HG03064 (cell line): Measurements from ENCODE around the gene CCDC102B.
"Not testable (repeated sequence)": the region's sequence is repeated elsewhere in the genome, so short reads cannot be mapped to it uniquely, and the experiment has no call there.

Experiments used
- ATAC-seq: cut with Tn5 transposase; IDR thresholded peaks from one replicate; pipeline ENCODE4 v1.9.1; 2021; ENCODE audit warnings: low read depth; ENCODE audit not compliant: unreplicated experiment

Gene CCDC102B

DNA sequence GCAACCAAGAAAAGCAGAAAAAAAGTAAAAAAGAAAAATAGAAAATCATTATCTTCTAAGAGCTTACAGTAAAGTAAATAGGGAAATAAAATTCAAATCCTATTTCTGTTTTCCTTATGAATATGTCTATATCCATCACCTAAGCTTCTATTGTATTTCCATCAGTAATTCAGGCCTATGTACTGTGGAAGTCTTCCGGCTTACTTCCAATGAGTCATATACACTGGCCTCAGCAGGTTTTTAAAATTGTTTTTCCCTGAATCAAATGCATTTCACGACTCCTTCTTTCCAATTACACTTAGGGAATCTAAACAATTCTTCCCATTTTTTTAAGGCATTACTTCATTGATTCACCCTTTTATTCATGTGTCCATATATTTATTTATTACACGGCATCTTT, 164.7 kb downstream of the CCDC102B start:
- no peak for ATAC-seq

DNA sequence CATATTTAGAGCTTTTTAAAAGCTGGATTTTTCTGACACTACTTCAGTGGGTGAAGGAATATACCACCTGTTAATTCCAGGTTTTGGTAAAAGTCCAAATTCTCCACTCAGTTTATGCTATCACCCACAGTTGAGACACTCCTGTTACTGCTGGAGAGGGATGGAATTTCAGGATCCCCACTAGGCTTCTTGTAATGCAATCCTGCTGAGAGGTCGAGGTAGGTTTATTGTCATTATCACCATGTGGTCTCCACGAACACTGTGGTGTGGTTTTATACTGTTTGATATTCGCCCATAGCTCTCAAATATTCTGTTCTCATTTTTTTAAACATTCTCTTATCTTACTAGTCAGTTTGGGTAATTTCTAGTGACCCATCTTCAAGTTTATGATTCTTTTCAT, 167.9 kb downstream of the CCDC102B start:
- no peak for ATAC-seq

DNA sequence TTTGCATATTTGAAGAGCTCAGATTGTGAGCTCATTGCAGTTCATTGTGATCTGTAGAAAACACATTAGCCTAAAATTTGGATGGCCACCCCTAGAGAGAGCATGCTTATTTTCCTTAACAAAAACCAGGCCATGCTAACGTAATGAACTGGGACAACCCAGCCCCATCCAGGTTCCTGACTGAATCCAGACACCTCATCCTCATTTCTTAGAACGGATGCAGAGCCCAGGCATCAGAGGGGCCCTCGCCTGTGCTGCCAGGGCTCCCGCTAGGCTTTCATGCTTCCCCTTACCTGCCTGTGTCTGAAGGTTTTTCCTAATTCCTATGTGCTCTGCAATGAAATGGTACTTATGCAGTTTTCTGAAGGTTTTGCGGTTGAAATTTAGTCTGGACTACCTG, 171.1 kb downstream of the CCDC102B start:
- no peak for ATAC-seq

DNA sequence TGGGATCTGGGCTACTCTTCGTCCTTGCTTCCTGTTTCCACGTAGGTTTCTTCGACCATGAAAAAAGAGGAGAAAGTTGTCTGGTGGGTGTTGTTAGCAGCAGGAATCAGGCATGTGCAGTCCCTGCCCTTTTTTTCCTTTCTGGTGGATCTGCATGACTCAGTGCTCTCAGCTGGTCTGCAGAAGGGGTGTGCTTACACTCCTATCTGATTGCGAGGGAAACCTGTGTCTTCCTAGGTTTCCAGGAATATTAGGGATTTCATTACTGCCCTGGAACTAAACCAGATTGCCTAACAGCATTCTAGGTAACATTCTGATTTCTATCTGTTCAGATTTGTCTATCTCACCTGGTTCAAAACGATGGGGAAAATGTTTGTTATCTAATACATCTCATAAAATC, 174.3 kb downstream of the CCDC102B start:
- ATAC-seq = no peak

GRCh38 chr18:68979737-68980136, 181.9 kb downstream of the CCDC102B start:
- no peak for ATAC-seq

DNA sequence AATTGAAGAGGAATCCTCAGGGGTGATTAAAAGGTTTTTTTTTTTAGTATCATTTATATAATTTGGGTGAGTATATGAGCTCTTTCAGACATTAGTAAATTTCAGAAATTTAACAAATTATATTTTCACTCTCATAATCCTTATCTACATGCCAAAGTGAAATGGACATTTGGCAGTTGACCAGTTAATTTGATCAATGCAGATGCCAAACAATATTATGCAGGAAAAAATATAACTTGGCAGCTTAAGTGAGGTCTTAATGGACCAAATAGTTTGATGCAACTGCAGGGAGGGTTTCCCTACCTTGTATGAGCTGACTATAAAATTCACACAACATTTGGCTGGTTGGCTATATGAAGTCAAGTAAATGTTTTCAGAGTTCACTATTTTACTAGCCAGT, 185.2 kb downstream of the CCDC102B start:
- no peak for ATAC-seq

GRCh38 chr18:68984342-68984741, 186.5 kb downstream of the CCDC102B start:
- no peak for ATAC-seq

GRCh38 chr18:68985172-68985820, 187.4 kb downstream of the CCDC102B start:
- ATAC-seq = no peak

- ATAC-seq = no peak
Measured at GRCh38 chr18:68991286-68991685, 193.4 kb downstream of the CCDC102B start.

DNA sequence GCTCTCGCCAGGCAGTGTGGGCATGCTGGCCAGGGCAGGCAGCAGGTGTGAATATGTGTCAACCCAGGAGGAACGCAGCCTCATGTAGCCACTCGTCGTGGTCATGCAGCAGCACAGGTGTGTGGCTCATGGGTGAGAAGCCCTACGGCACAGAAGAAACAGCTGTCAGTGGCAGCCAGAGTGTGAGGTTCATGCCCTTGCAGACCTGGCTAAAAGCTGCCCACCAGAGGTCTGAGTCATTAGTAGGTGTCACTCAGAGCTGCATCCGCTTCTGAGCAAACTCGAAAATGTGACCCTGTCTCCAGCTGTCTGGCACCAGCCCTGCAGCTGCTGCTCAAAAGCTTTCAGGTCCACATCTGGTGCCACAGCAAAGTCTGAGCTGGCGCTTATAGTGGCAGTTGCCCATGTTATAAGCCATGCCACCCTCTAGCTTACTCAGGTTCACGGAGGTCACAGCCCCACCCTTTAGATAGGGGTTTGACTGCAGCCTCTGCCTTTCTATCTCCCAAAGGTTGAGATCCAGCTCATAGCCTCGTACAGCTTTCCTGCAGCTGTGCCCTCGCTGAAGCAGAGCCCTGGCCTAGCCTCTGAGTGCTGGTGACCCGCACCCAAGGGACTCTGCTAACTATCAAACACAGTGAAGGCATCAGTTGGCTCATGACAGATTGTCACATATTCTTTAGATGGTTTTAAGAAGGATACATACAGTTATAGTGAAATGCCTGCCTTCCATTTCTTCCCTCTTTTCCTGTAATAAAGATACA, 195.0 kb downstream of the CCDC102B start:
- no peak for ATAC-seq

DNA sequence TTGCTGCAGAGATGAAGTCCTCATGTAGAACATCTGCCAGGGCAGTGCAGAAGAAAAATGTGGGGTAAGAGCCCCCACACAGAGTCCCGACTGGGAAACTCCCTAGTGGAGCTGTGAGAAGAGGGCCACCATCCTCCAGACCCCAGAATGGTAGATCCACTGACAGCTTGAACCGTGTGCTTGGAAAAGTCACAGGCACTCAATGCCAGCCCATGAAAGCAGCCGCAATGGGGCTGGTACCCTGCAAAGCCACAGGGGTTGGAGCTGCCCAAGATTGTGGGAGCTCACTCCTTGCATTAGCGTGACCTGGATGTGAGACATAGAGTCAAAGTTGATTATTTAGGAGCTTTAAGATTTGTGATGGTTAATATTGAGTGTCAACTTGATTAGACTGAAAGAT, 197.8 kb downstream of the CCDC102B start:
- ATAC-seq = no peak

GRCh38 chr18:68997845-68998244, 200.0 kb downstream of the CCDC102B start:
- ATAC-seq = no peak

GRCh38 chr18:69000366-69000765, 202.5 kb downstream of the CCDC102B start:
- ATAC-seq = no peak

GRCh38 chr18:69002233-69002632, 204.4 kb downstream of the CCDC102B start:
- ATAC-seq = no peak

DNA sequence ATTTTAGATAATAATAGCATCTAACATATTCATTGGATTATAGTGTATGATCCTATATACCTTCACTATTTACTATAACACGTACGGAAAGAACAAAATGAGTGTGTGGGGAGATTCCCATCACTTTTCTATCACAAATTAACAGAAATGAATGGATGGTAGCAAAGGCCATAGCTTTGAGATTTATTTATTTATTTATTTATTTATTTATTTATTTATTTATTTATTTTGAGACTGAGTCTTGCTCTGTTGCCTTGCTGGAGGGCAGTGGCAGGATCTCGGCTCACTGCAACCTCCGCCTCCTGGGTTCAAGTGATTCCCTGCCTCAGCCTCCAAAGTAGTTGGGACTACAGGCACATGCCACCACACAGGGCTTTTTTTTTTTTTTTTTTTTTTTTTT, 208.3 kb downstream of the CCDC102B start:
- ATAC-seq = not testable (repeated sequence)

DNA sequence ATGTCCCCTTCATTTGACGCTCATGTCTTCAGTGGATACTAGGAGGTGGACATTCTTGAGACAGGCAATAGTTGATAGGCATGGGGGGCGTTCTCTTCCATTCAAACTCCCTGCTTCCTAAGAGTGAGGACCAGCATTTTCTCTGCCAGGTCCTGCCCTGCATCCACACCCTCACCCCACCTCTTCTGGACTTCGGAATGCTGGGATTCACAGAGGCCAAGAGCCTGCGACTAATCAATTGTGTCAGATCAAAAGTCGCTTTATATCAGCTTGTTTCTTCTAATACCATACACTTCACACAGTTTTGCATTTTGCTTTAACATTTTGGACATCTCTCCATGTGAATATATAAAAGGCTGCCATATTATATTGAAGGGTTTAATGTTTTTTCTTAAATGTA, 210.7 kb downstream of the CCDC102B start:
- no peak for ATAC-seq

- ATAC-seq = no peak
Measured at GRCh38 chr18:69021211-69021805, 223.4 kb downstream of the CCDC102B start.

GRCh38 chr18:69022426-69022825, 224.5 kb downstream of the CCDC102B start:
- ATAC-seq = no peak

DNA sequence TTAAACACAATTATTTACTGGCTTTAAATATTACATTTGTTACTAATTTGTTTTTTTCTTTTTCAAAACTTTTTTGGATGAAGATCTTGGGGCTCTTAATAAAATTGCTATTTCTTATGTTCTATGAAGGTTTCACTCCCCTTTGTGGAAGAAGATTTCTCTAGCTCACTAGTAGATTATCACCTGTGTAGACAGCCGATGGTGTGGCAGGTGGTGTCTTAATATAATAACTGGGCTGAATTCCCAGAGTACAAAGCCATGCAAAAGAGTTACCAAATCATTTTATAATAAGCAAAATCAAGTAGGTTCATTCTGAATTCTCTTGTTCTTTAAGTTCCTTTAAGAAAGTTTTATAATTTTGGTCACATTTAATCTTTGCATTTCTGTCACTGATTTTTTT, 233.7 kb downstream of the CCDC102B start:
- ATAC-seq = no peak

DNA sequence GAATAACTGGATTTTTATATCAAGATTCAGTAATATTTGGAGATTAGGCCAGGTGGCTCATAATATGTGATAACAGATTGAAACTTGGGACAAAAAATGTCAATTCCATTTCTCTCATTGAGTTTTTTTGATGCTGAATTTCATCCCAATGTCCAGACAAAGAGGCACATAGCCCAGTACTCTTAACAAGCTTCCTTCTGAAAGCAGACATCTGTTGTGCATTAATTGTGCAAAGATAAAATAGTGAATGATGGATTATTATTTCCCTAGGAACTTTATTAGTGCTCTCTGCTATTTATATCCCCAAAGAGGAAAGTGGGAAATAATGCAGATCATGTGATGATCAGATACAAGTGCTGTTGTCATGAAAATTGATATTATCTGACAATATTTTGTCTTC, 234.1 kb downstream of the CCDC102B start:
- no peak for ATAC-seq

DNA sequence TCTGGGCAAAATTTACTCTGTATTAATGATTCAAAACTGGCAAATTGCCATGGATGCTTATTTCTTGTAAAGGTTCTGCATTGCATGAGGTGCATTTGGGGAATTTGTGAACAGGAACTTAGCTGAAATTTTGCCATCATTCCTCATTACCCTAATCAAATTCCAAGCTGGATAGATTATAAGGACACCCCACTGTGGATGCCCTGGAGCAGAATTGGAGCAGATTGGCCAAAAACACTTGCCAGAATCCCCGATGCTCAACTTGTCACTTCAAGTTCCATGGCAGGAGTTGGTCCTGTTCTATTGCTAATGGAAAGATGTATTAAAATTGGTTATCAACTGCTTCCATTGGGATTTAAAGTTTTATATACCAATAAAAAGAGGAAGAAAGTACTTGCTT, 237.9 kb downstream of the CCDC102B start:
- ATAC-seq = no peak

DNA sequence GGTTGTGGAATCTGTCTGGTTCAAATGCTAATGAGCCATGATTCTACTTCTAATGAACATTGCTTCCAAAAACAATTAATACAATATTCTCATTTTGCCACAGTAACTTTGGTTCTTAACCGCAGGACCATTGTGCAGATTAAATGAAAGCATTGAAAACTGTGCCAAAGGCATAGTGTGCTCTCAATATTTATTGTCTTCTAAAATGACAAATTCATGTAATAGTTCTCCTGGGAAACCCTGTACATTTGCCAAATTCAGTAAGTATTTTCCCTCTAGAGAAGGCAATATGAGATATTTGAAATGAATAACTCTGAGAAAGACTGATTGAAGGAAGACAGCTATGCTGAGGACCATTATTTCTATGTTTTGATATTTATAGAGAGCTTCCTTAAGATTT, 246.3 kb downstream of the CCDC102B start:
- ATAC-seq = no peak
